GM21825 (cell line): ENCODE data around the gene RASGRP1.

Experiments
- ATAC-seq: cut with Tn5 transposase; IDR thresholded peaks from one replicate; pipeline ENCODE4 v1.9.1; 2021; ENCODE audit warnings: mild to moderate bottlenecking, moderate library complexity; ENCODE audit not compliant: unreplicated experiment

The RASGRP1 gene

DNA sequence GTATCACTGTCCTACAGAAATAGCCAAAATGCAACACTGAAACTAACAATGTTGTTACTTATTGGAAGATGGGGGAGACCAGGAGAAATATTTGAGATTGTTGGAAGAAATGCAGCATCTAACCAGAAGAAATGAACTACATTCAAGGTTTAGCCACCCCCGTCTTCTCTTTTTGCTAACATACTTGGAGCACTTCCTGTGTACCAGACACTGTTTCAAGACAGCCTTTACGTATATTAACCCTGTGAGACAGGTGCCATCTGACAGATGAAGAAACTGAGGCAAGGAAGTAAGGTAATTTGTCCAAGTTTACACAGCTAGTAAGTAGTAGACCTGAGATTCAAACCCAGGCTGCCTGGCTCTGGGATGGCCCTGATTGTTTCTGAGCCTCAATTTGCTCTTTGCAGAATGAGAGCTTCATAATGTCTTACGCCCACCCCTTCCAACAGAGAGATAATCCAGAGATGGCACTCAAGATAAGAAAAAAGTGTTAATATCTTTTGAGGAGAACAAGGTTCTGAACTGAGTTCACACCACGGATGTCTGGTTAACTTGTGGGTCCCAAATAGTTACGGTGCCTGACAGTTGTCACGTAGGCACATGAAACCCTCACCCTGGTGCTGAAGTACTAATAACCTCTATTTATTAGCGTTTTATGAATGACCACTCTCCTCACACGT is 26.1 kb downstream of the RASGRP1 start:
- no peak for ATAC-seq

DNA sequence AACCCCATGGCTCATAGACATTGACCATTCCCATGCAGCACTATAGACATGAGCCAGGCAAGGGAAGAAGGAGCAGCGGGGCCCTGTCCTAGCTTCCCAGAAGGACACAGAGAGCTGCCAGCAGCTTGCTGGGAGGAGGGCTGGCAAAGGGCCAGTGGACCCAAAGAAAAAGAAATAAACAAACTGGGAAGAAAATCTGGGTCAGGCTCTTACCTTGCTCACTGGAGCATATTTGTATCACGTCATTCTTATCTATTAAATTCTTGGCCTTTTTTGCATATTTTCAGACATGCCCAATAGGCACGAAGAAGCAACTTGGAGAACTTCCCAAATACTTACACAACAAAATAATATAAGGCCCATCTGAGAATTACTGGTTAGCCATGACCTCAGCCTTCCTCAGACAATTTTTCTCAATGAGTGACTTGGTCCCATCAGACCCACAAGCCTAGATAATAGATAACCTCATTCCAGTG is 28.4 kb downstream of the RASGRP1 start:
- ATAC-seq, result no peak

DNA sequence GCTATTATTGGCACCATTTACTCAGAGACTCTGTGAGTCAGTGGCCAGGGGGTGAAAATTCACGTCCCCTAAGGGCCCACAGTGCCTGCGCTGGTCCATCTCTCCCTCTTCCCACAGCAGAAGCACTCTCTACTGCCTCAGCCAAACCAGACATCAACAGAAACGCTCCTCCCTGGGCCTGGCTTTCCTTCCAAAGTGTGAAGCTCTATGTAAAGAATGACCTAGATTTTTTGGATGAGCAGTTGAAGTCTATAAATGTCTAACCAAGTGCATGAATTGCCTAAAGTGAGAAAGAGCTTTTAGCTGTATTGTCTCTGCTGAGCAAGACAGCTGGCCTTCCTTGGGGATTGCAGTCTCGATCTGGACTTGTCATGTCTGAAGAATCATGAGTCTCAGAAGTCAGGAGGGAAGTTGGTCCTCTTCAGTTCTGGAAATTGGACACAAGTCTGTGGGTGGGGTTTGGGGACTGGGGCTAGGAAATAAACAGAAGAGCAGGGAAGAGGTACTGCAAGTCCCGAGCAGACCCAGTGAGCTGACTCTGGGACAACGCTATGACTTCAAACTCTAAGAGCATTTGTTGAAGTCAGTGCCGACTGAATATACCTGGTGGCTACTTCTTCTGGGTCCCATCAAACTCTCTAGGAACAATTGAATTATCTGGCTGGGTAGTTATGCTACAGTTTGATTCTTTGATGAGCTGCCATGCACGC is 29.0 kb downstream of the RASGRP1 start:
- ATAC-seq, result no peak

DNA sequence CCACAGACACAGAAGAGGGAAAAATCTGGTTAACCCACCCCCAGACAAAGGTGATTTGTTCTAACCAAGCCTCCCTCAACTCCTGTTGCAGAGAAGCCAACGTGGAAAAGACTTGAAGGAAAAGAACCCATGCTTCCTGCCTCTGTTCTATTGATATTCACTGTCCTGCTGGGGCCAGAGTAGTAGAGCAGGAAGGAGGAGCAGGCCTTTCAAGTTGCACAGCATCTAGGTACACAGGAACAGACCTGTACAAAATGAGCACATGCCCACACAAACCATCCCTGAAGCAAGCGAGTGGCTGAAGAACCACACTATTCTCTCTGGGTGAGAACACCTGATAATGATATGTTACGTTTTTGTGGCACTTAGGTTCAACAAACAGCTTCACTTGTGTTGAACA is 29.9 kb downstream of the RASGRP1 start:
- ATAC-seq, result no peak

DNA sequence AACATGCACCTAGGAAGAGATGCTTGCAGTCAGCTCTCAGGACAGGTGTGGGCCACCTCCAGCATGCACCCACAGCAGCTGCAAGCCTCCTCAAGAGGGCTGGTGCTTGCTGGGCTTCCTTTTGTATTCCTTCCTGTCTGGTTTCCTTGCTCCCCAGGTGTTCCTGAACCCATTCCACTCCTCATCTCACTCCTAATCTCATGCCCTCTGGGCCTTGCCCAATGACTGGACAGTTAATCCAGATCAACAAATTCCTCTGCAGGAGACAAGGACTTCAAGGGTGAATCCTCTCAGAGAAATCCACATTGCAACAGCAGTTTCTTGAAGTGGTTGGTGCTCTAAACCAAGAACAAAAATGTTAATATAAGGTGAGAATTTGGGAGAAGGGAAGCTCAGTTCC is 30.7 kb downstream of the RASGRP1 start:
- no peak for ATAC-seq

DNA sequence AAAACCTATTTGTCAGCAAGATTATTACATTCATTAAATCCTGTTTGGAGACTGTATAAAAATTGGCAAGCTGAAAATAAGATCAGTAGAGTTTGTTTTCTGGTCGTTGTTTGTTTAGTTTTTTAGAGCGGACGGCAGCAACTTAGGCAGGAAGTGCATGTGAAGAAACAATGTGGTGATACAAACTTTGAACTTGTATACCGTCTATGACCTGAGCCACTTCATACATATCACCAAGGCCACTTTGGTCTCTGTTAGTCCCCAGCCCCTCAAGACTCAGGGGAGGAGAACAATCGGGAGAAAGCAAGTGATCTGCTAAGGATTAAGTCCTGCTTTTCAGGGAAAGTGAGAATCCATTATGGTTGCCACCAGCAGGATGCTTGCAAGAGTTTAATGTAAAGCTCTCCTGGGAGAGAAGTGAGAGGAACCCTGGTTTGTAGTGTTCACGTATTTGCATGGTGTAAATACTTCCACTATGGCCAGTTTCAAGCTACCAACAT is 31.1 kb downstream of the RASGRP1 start:
- ATAC-seq, result no peak

DNA sequence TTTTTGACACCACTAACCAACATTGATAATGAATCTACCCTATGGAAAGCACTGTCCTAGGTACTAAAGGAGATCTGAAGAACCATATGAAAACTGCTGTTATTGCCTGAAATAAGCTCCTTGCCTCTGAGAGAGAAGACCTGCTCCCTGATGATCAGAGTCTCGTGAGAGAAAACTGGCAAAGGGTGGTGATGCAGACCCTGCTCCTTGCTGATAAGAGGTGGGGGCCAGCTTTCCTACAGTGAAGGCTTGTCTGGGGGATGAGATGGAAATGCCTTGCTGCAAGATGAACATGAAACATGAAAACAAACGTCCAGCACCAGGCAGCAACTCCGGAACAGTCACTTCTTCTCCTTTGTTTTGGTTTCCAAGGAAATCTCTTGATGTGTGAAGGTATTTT is 31.9 kb downstream of the RASGRP1 start:
- no peak for ATAC-seq

DNA sequence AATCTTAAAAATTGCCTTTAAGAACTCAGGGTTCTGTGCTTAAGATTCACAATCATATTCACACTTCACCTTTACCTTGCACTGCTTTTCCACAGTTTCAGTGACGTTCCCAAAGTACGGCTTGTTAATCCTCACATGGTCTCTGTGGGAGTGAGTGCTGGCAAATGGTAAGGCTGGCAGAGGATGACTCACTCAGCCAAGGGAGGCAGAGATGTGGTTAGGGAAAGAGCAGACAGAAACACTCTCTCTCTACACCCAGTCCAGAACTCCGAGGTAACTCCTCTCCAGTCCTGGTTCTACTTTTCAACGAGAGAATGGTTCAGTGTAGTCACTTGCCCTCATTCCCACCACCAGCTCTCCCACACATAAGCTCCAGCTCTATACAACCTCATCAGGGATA is 33.1 kb downstream of the RASGRP1 start:
- ATAC-seq, result no peak

DNA sequence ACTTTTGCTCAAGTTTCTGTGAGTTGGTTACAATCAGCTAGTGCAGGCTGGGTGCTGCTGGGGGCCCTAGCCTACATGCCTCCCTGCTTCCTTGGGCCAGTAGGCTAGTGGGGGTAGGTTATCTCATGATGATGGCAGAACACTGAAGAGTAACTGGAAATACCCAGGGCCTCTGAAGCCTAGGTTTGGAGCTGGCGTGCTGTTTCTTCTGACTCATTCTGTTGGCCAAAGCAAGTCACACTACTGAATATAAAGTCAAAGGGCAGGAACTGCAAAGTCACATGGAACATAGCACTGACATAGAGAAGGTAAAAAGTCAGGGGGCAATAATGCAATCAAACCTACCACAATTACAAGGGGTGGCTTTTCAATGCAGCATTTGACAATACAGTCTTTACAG is 34.5 kb downstream of the RASGRP1 start:
- no peak for ATAC-seq

DNA sequence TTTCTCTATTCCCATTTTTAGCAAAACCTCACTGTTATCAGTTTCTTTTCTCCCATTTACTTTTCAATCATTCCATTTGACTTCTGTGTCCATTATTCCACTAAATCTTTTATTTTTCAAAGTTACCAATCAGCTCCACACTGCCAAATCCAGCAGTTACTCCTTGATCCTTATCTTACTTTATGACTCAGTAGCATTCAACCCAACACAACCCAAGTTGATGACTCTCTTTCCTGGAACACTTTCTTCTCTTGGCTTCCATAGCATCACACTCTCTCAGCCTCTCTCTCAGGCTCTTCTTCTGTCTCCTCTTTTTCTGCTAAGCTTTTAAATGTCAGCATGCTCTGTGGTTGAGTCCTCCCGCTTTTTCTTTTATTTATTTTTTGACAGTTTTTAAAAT is 36.3 kb downstream of the RASGRP1 start:
- ATAC-seq, result no peak

DNA sequence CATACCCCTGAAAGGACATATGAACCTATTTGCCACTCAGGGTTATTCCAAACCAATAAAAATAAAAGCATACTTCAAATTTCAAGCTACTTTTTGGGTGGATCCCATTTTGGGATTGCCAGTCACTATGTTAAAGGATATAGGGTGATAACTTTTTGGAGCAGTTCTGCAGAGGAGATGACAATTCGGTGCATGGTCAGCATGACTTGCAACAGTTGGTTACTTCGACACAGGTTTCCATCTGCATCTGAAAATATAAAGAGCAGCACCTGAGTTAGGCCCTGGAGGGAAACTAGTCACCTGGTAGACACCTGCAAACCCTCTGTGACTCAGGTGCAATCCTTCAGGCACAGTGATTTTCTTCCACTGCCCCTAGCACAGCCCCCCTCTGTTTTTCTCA is 38.5 kb downstream of the RASGRP1 start:
- ATAC-seq, result no peak

DNA sequence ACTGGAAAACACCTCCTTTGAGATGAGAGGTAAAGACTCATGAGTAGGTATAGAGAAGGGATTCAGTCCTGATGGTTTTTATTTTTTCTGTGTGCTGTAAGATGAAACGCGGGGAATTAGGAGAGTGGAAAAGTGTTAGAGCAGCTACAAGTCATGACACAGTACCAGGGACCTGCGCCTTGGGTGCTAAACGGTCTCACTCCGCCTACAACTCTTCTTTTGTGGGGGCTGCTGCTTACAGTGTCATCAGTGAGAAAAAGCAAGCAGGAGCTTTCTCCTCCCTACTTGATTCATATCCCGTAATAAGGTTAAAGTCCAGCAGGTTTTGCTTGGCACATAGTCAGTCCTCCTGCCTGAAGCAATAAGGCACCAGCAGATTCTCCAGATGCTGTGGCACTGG is 39.1 kb downstream of the RASGRP1 start:
- ATAC-seq, result no peak

DNA sequence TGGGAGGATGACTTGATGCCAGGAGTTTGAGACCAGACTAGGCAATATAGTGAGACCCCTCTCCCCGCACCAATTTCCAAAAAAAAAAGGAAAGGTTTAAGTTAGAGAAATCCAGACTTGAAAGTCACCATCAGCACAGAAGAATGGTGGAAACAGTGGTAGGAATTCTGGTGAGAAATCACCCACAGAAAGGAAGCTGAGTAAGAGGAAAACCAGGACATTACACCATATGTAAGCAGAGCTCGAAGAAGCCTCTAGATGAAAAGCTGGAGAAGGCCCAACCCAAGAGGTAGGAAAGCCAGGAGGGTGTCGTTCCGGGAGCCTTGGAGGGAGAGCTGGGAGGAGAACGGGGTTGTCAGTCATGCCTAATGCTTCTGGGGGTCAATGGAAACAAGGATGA is 40.5 kb downstream of the RASGRP1 start:
- no peak for ATAC-seq

DNA sequence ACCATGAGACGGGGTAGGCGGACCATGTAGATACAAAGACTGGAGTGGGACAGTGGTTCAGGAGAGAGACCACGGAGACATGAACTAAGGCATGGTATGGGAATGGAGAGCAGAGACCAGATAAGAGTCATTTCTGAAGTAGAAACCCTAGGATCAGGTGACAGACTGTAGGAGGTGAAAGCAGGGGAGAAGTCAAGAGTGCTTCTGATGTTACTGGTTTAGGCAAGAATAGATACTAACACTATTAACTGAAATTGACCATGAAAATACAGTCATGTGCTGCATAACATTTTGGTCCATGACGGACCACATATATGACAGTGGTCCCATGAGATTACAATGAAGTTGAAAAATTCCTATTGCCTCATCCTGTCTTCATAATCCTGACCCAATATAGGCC is 41.7 kb downstream of the RASGRP1 start:
- ATAC-seq, result no peak

DNA sequence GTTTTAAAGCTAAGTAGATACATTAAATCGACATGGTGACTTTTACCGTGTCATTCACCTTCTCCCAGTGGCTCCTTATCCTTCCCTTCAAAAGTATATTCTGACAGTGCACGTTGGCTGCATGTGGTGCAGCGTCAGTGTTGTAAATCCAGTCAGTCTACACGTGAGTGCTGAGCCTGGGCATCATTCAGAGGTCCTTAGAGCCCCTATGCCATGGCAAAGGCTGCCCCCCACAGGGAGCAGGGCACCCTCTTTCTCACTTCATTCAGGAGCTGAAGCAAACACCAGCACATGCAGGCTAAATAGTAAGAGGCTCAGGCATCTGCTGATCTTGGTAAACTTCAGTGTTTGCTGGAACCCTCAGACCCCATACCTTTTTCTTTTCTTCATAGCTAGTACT is 43.3 kb downstream of the RASGRP1 start:
- no peak for ATAC-seq

DNA sequence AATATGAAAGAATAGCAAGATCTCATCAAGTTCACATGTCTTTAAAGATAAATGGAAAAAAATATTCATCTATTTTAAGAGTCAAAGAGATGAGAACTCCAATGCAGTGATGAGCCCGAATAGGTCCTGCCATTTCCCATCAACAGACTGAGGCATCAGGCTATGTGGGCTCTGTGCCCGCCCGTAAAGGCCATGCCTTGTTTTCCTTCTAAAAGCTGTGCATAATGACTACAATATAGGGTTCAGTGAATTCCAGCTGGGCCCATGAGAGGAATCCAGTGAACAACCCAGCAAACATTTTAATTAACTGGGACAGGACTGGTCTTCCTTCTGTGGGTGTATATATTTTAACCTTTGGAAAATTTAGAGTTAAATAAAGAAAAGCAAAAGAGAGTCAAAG is 44.6 kb downstream of the RASGRP1 start:
- ATAC-seq, result no peak

DNA sequence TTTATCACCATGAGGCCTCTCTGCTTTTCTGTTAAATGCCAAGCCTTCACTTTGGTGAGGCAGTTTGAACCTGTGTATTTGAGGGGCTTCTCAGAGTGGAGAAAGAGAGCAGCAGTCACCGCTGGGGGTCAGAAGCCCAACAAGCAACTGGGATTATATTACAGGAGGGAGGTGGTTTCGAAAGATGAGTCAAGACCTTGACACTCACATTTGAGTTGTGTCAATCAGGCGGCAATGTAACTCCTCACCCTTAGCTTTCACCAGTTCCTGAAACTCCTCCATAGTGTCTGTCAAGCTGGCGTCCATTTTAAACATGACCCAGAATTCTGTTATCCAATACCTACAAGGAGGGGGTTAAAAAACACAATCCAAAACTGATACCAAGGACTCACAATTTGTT is 46.5 kb downstream of the RASGRP1 start:
- ATAC-seq, result no peak

DNA sequence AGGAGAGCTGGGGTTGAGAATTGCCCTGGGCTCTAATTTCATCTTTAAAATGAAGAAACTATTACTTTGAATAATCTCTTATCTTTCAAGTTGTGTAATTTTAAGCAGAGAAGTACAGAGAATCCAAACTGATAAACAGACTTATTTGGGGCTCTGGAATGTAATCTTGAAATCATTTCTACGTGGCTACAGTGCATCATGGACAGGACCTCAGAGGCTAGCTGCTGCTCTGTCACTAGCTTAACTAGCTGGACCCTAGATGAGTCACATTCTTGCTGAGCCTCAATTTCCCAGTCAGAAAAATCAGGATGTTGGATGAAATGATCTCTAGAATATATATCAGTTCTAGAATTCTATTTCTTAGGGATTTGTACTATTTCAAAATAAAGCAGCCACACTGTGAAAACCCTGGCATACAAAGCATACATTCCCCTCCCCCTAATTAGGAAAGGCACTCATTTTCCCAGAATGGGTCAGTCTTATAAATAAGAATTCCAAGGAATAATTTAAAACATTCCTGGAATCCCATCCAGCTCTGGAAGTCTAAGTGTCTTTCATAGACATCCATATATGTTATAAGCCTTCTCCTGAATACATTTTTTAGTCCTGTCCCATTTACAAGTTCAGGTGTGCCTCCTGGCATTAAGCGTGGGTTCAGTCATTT is 47.2 kb downstream of the RASGRP1 start:
- ATAC-seq, result no peak

DNA sequence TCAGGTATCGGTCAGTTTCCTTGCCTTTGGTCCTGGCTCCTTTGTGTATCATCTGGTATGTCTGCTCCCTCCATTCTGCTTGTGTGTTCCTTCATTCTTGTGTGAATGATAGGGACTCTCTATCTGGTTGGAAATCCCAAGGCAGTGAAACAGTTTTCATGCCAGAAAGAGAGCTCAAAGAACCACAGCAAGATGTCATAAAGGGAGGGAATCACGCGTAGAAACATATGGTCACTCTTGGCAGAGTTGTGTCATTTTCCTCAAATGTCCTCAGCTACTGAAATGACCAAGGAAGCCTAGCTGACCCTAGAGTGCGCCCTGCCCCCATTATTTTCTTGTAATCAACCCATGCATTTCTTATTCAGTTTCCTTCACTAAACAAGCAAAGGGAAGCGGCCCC is 48.0 kb downstream of the RASGRP1 start:
- ATAC-seq, result no peak

DNA sequence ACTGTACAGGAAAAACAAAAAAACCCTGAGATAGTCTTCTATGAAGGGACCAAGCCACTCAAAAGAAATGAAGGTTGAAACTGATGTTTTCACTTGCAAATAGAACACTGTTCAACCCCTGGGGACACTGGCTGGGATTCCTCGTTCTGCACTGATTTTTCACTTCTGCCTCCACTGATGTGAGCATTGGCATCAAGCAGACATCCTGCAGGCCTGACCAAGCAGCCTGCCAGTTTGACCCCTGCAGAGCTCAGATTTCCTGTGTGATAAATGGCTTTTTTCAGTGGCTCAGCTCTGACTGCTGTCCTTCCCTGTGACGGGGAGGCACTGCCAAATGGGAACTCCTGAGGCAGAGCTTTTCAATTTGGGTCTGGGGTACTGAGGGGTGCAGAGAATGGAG is 50.0 kb downstream of the RASGRP1 start:
- ATAC-seq, result peak; percentile 83

DNA sequence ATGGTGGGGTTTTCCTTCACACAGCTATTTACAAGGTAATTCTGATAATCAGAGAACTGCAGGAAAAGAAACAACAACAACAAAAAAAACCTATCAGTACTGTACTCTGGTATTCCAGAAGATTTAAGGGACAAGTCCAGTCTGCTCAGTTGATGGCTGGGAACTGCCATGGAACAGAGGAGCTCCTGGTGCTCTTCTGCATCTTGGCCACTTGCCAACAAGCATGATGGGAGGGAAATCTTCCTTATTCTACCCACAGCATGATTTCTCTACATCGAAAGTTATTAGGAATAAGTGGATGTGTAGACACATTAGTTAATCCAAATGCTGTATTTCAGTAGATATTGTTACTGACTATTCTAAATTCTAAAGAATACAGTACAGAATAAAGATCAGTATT is 51.7 kb downstream of the RASGRP1 start:
- ATAC-seq, result no peak

DNA sequence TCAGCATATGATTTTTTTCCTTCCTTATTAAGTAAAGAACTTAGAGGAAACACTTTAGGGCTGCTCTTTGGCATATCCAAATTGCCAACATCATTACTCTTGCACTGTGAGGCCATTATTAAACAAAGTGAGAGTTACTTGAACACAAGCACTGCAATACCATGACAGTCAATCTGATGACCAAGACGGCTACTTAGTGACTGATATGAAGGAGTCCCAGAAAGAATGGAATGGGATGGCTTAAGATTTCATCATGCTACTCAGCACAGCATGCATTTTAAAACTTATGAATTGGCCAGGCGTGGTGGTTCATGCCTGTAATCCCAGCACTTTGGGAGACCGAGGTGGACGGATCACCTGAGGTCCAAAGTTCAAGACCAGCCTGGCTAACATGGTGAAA is 55.5 kb downstream of the RASGRP1 start:
- ATAC-seq, result no peak
